Ureter (tissue), 1 donor: Measurements from ENCODE around the gene LDAH. TPM values are rescaled to one million over a fixed set of nuclear protein-coding genes. Genes with fewer than 3 reads are reported as not detected.
A peak's percentile ranks its signal among the peaks of the same experiment; 100 is the strongest.

Experiments
- DNase-seq: peaks from one replicate; pipeline ENCODE4 v3.0.0-alpha.2; 2020; ENCODE audit warnings: low spot score
- total RNA-seq: library from RNA; stranded (reverse); gene quantifications from one replicate; pipeline ENCODE4 v1.2.4, GENCODE V29; 2023
- donor health status: DM: yes; HTN: yes; CAD: no.

The LDAH gene
- total RNA-seq, 1 donor from 2014 or later: 42.5 TPM

GRCh38 chr2:20667531-20668401, 155.1 kb downstream of the LDAH start:
- DNase-seq: peak; percentile 74

GRCh38 chr2:20667151-20667530, 155.8 kb downstream of the LDAH start:
- no peak for DNase-seq

- DNase-seq: peak; percentile 84
Measured at GRCh38 chr2:20666304-20667150, 156.4 kb downstream of the LDAH start, which contains the start of gene GDF7. TSS of gene GDF7 (plus strand) at chr2:20667144. CDS start at chr2:20667240, 96 bp downstream.

DNA sequence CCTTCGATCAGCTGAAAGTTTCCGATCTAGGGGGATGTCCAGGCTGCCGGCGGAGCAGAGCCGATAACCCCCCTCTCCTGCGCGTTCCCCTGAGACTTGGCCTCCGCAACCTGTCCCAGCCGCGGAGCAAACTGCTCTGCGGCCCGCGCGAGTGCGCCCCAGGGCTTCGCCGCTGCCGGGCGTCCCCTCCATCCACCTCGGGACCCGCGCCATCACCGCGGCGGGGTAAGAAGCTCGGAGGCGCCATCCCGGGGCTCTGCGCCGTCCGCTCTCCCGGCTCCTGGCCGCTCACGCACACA, 156.9 kb downstream of the LDAH start:
- peak; percentile 48 for DNase-seq

- DNase-seq: peak; percentile 45
Measured at GRCh38 chr2:20665243-20666004, 157.5 kb downstream of the LDAH start.

DNA sequence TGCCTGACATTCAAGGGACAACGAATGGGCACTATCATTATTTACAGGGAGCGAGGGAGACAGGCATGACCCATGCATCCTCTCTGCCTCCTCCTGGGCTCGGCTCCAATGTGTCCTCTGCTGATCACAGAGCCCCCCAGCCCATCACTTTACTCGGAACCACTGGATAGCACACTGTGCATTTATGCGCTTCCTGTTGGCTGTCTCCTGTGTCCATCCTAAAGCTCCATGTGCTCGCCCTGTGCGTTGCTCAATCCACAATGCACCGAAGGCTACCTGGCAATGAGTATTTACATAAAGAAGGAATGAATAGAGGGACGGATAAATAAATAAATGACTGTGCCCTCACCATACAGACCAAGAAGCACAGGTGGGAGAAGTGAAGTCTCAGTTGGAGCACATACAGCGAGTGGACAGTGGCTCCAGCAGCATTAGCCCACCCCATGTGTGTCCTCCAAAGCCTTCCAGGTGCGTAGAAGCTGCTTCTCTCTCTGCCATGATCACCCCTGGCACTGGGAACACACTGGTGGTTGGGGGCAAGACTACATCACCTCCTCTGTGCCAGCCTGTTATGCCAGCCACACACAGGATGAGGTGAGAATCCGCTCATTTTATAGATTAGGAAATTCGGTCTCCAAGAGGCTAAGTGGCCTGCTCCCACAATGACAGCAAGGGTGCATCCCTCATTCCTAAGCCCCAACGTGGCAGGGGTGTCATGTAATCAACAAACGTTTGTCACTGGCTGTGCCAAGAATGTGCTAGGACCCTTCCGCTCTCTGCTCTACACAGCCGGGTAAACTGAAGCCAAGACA, 158.3 kb downstream of the LDAH start:
- DNase-seq: no peak

GRCh38 chr2:20664071-20664390, 158.9 kb downstream of the LDAH start:
- DNase-seq: no peak

- peak; percentile 49 for DNase-seq
Measured at GRCh38 chr2:20663196-20664070, 159.5 kb downstream of the LDAH start.

DNA sequence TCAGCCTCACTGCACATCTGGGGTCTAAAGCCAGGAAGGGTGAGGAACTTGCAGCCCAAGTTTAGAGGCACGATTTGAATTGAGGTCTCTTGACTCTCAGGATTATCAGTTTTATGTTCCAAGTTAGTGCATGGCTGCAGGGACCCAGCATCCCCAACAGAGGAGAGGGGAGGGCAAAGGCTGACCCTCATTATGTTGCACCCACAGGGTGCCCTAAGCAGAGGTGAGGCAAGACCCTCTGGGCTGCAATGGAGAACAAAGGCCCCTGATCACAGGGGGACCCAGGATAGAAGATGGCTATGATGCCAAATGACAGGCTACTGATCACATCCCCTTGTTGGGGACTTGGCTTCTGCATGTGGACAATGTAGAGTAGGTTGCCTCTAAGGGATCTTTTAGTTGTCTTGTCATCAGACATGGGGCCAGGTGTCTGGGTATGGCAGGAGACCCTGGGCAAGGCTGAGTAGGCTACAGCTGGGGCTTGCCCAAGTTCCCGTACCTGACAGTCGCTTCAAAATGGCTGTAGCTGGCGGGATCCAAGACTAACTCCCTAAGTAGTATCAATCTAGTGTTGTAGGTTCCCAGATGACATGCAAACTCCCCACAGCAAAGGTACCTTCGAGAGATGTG, 160.5 kb downstream of the LDAH start:
- no peak for DNase-seq

- DNase-seq: peak; percentile 79
Measured at GRCh38 chr2:20661421-20662307, 161.2 kb downstream of the LDAH start.

DNA sequence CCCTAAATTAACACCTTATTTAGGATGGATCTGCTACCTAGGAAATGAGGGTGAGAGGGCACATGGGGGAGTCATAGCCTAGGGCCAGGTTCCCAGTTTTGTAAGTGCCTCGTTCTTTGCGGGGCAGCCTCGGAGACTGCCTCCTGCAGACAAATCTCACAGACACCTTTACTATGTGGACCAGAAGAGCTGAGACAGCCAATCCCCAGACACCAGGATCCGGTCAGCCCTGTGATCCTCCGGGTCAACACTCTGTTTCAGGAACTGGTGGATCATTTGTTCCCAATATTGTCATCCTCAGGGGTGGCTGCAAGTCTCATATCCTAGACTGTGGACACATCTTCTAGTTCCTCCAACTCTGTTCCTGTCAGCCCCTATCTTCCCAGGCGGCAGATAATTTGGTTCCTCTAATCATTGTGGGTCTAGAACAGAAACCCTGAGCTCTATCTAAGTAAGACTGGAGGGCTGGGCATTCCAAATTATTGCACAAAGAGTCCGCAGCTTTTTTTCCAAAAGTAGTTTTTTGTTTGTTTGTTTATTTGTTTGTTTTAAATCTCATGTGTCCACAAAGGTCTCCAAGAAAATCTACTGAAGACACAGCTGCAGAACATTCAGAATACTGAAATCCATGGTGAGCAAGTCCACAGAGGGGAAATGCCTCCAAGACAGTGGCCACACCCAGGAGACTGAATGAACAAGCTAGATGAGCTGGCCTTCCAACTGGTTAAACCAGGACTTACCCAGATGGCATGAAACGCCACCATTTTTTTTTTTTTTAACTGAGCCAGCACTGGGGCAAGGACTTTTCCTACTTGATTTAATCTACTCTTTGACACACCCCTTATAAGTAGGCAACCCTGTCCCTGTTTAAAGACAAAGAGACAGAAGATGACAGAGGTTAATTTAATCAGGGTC, 162.1 kb downstream of the LDAH start:
- DNase-seq: peak; percentile 65

DNA sequence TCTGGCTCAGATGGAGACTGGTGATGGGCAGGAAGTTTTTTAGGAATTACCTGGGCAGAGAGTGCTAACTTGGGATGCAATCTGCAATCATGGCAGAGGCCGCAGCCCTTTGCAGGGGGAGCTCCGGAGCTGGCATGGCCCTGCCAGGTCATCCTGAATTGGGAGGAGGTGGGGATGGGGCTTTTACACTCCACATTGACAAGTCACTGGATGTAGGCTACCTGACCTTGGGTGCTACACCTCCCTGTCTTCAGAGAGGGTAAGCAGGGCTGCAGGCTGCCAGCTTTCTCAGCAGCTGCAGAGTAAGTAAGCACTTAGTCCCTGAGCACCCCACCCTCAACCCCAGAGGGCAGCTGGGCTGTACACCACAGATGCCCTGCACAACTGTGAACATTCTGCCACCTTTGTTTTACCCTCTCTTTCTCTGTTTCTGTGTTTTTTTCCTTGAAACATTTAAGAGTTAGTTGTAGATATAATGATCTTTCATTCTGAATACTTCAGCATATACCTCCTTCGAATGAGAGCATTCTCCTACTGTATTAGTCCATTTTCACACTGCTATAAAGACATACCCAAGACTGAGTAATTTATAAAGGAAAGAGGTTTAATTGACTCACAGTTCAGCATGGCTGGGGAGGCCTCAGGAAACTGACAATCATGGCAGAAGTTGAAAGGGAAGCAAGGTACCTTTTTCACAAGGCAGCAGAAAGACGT, 165.2 kb downstream of the LDAH start:
- DNase-seq: no peak

GRCh38 chr2:20656561-20656960, 166.3 kb downstream of the LDAH start:
- DNase-seq: no peak

GRCh38 chr2:20654535-20654813, 168.4 kb downstream of the LDAH start:
- no peak for DNase-seq

- no peak for DNase-seq
Measured at GRCh38 chr2:20653695-20654534, 169.0 kb downstream of the LDAH start.
